Renal pelvis (tissue), 4 donors: ENCODE measurements around the gene SIX4. TPM values are rescaled to one million over a fixed set of nuclear protein-coding genes. Genes with fewer than 3 reads are reported as not detected.

Experiments
- DNase-seq: peaks from one replicate; pipeline ENCODE4 v3.0.0-alpha.2; 2013
- polyA plus RNA-seq, 3 donors: library from polyadenylated mRNA; unstranded; fragments of 120-200 nt; gene quantifications; one replicate each; pipeline ENCODE4 v1.2.1, GENCODE V29; 2013; ENCODE audit not compliant: insufficient read length in 3 of 3

The SIX4 gene
- polyA plus RNA-seq, 3 donors = 5.7 to 7.0 (median 6.4) TPM

DNA sequence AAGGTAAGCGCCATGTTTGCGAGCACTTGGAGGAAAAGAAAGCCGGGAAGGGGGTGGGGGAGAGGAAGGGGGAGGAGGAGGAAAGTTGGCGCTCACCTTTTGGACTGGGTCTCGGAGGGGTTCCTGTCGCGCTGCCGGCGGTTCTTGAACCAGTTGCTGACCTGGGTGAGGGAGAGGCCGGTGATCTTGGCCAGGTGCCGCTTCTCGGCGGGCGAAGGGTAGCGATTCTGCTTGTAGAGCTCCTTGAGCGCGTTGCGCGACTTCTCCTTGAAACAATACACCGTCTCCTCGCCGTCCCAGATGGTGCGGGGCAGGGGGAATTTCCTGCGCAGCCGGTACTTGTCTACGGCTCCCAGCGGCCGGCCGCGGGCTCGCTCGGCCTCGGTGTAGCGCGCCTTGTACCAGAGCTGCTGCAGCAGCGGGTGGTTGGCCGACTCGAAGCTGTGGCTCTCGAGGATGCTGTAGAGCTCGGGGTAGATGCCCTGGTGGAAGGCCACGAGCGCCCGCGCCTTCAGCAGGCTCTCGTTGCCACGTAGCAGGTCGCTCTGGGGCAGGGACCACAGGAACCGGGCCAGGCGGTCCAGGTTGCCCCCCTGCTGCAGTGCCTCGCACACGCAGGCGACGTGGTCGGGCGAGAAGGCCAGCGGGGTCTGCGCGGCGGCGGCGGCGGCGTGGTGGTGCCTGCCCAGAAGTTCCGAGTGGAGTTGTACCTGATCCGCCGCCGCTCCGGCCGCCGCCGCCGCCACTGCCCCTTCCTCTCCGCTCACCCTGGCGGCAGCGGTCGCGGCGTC lies 840 bp downstream of the SIX4 start:
- DNase-seq = peak; percentile 42

DNA sequence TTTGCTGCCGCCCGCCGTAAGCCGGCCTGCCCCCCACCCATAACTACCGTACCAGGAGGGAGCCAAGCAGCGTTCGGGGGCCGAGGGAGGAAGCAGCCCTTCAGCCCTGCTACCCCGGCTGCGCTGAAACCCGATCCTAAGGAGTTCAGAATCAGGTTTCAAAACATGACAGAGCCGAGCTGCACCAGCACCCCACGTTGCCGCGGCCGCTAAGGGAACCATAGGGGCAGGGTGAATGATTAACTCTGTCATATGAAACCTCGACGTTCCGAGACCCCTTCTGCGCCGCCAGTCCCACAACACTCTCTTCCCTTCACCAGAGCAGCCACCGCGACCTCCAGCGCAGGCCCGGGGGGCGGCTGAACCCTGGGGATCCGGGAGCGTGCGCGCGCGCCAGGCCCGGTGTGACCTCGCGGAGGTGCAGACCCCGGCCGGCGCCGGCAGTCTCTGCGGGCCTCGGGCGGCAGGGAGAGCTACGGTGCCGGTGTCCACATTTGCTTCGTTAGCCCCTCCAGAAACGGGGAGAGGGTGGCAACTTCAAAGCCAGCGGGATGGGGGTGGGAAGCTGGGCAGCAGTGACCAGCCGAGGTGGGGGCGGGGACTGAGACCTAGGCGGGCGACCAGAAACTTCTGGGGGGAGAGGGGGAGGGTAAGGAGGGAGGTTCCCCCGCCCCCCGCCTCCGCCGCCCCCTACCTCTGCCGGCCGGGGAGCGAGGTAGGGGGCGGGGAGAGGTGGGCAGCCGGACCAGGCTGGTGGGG lies 1.6 kb downstream of the SIX4 start:
- peak; percentile 82 for DNase-seq

DNA sequence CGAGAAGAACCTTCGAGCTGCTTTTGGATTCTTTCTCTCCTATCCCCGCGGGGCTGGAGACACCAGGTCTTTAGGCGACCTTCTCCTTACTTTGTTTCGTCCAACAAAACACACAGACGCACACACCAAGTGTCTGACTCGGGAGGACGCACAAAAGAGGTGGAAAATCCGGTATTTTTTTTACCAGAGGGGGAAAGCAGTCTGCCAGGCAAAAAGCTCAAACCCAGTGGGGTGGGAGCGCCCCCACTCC lies 2.1 kb downstream of the SIX4 start:
- no peak for DNase-seq

DNA sequence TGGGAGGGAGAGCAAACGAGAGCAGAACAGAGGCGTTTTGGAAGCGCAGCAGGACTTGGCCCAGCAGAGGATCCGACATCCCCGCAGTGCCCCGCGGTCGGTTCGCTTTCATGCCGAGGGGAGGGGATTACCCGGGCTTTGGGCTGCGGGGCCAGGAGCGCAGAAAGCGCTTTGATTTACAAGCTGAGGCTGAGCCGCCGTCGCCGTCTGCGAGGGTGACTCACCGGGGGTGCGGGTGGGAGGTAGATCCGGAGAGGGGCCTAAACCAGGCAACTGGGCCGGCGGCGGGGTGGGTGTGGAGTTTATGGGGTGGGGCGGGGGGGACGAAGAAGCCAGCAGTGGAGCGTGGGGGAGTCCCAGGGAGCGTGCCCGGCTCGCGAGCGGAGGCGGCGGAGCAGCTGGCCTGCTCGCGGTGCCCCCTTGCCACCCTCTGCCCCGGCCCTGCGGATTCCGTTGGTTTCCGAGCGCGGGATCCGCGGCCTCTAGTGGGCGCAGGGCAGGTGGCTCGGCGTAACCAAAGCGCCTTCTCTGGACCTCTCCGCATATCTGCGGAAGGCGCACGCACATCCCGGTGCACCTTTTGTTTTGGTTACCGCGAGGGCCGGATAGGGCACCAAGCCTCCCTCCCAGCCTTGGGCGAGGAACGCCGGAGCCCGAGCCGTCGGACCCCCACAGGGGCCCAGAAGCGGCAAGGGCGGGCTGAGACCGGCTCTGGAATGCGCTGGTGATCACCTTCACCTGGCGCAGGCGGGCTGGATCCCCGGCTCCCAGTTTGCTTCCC lies 2.6 kb downstream of the SIX4 start:
- peak; percentile 41 for DNase-seq

DNA sequence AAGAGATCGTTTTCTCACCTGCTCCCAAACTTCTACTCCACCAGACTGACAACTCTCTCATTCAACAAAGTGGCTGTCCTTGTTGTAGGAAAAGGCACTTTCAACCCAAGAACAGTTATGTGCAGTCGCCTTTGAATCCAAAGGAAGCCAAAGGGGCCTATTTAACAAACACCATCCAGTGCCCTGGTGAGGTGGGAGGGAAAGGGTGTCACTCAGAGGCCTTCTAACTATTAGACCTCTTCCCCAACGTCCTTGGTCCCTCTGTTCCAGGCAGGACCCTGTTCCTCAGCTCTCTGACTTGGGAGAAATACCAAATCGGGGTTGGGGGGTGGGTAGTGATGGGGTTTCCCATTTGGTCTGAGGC lies 3.2 kb downstream of the SIX4 start:
- DNase-seq = no peak

DNA sequence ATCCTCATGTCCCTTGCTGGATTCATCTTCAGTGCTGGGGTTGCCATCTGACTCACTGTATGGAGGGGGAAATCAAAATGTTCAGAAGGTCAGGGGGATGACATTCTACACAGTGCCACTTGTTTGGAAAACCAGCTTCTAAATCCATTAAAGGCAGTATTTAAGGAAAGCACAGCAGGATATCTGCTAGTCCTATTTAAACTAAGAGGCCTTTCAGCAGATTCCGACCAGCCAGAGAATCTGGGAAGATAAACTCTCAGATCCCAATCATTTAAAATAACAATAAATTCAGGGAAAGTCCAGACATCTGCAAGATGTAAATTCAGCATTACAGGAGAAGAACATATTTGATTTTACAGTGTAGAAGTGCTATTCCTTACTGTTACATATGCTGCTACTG lies 3.8 kb downstream of the SIX4 start:
- no peak for DNase-seq

DNA sequence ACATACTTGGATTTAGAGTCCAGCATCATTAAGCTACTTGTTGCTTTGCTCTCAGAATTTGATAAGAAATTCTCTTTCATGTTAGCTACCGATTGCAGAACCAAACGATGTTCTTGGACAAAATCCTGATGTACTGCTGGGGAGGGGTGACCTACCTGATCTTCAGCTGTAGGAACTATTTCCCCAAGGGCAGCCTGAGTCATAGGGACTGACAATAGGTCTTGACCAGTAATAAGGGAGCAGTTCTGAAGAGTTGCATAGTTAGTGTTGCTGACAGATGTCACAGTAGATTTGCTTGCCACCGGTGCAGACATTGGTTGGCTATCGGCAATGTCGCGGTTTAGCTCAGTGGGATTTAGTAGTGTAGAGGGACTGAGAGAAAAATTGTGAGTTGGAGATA lies 10.6 kb downstream of the SIX4 start:
- no peak for DNase-seq

DNA sequence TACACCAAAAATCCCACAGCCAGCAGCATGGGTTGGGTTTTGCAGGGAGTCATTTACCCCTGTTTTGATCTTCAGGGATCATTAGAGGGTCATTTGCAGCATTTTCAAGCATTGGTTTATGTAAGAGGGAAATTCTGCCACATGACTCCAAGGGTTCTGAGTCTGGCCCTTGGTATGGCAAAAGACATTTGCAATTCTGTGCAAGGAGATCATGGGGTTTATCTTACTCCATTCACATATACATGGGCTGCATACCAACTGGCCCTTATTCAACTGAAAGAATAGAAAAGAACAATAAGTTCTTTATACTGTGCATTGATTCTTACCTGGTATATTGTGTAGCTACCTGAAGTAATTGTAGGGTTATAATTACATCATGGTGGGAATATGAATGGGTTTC lies 13.7 kb downstream of the SIX4 start:
- DNase-seq = no peak

DNA sequence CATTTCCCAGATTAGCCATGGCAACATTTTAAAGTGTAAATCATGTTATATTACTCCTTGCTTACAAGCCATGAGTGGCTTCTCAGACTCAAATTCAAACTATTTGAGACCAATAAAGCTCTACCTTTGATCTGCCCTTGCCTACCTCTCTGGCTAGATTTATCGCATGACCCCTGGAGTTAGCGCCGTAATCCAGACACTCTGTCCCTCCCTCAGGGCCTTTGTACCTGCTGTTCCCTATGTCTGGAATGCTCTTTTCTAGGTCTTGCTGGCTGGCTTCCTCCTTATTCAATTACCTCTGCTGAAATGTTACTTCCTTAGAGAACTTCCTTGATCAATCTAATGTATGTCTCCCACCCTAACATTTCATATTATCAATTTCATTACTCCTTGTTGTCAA lies 16.3 kb downstream of the SIX4 start:
- DNase-seq = no peak

DNA sequence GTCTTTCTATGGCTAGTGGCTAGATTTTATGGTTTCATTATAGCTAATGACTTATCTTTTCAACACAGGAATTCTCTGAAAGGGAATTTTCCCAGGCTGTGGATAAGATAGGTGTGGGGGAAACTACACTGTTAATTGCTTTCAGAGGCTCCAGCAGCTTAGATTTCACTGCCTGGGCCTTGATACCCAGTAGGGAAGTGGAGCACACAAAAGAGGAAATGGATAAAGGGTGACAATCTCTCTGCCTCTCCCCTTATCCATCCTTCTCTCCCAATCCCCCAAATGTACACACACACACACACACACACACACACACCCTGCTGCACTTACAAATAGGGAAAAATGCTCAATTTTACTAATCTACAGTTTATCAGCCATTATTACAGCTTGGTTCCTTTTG lies 19.1 kb downstream of the SIX4 start:
- DNase-seq = peak; percentile 5

DNA sequence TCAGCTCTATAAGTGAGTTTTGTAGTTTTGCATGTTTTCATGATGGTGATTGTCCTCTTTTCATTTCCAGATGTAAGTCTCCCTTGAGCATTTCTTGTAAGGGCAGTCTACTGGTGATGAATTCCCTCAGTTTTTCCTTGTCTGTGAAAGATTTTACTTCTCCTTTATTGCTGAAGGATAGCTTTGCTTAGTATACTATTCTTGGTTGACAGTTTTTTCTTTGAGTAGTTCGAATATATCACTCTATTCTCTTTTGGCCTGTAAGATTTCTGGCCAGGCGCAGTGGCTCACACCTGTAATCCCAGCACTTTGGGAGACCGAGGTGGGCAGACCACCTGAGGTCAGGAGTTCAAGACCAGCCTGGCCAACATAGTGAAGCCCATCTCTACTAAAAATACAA lies 23.6 kb downstream of the SIX4 start:
- DNase-seq = no peak

DNA sequence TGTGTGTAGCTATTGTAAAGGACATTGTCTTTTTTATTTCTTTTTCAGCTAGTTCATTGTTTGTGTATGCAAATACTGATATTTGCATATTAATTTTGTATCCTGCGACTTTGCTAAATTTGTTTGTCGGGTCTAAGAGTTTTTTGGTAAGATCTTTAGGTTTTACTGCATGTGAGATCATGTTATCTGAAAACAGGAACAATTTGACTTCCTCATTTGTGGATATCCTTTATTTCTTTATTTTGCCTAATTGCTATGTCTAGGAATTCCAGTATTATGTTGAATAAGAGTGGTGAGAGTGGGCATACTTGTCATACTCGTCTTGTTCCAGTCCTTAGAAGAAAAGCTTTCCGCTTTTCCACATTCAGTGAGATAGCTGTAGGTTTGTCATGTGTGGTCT lies 28.8 kb downstream of the SIX4 start:
- DNase-seq = no peak

DNA sequence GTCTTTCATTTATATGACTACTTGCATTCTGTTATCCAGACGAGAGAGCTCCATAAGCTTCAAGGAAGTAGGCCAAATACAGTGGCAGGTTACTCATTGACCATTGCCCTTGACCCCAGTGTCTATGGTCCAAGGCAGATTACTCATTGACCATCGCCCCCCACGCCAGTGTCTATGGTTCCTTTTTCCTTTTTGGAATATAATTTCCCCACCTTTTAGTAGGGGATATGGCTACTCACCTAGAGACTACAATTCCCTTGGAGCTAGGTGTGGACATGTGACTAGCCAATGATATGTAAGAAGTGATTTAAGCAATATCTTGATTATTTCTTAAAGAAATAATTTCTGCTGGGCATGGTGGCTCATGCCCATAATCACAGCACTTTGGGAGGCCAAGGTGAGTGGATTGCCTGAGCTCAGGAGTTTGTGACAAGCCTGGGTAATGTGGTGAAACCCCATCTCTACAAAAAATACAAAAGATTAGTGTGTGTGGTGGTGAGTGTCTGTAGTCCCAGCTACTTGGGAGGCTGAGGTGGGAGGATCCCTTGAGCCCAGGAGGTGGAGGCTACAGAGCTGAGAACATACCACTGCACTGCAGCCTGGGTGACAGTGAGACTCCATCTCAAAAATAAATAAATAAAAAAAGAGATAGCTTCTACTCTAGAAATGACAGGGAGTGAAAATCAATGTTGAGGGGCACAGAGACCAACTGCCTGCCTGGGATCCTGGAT lies 32.6 kb downstream of the SIX4 start:
- no peak for DNase-seq

DNA sequence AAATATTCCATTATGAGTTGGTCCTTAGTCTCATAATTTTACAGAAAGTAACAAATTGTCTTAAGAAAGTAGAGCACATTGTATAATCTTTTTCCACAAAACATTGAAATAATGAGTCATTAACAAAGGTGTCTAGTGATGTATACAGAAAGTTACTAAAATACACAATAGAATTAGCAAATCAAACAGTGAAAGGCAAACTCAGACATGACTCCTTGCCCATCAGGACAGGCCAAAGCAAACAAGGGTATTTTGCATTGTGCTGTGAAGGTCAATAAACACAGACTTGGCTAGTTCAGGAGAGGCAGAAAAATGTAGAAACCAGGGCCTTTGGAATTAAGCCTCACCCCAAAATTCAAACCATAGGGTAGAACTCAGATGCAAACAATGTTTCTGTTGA lies 37.3 kb downstream of the SIX4 start:
- no peak for DNase-seq

DNA sequence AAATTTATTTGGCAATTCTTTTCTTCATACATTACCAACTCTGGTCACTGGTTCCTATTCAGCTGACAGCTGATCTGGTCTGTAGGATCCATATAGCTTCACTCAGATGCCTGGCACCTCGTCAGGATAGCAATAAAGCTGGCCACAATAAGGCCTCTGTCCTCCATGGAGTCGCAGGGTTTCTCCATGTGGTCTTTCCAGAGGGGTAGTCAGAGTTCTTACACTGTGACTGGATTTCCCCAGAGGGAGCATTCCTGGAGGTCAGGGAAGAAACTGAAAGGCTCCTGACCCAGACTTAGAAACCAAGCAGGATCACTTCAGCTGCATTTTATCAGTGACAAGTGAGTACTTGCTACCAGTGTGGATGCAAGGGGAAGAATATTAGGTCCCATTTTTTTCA lies 39.9 kb downstream of the SIX4 start:
- DNase-seq = no peak

DNA sequence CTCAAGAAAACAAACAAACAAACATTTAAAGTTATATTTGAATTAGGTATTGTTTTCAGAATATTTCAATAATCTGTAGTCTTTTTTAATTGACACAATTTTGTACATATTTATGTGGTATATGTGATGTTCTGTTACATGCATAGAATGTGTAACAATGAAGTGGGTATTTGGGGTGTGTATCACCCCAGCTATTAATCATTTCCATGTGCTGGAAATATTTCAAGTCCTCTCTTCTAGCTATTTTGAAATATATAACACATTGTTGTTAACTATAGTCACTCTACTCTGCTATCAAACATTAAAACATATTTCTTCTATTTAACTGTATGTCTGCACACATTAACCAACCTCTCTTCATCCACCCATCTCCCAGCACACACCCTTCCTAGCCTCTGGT lies 42.9 kb downstream of the SIX4 start:
- DNase-seq = no peak

DNA sequence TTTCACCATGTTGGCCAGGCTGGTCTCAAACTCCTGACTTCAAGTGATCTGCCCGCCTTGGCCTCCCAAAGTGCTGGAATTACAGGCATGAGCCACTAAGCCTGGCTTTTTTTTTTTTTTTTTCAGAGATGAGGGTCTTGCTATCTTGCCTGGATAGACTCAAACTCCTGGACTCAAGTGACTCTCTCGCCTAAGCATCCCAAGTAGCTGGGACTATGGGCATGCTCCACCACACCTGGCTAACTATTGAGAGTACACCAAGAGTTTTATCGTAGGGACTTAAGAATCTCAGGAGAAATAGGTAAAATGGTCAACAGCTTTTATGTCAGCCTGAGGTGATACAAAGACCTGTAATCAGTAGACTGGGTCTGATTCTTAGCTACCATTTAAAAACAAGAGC lies 43.6 kb downstream of the SIX4 start:
- DNase-seq = no peak

DNA sequence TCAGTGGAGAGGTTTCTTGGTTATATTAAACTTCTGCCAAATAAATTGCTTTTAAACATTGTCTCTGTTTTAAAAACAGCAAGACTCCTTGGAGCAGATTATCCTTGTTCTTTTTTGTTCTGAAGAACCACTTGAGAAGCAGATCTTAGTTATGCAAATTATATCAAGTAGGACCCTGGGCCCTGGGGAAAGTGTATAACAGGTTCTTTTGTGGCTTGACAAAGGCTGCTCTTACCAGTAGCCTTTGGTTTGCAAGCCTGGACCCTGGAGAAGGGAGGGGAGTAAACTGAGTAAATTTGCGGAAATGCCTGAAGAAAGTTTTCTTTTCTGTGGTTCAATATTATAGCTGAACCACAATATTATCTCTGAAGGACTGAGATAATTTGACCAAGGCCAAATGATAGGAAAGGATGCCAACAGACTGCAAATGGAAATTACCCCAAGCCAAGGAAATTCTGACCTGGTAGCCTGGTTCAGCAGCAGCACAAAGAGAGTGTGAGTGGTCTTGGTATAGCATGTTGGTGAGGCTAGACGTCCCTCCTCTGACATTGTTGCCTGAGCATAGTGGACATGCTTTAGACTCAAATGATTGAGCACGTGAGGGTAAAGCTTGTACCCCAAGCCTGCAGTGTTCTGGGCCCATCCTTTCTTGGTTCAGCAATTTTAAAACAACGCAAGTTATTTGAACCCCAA lies 44.4 kb downstream of the SIX4 start:
- no peak for DNase-seq

DNA sequence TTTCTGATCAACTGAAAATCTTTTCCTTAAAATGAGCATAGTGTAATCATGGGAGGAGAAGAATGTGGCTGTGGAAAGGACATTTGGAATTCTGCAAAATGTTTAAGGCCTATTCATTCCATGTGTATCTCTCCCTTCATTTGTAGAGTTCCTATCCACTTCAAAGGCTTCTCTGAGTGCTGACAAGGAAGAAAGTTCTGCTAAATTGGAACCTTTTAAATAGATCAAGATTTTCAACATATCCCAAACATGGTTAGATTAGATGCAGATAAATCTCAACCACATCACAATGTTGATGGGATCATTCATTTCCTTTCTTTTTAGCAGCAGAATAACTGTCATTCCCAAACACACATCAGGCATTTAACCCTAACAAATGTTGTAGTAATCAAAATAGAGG lies 46.5 kb downstream of the SIX4 start:
- DNase-seq = no peak

DNA sequence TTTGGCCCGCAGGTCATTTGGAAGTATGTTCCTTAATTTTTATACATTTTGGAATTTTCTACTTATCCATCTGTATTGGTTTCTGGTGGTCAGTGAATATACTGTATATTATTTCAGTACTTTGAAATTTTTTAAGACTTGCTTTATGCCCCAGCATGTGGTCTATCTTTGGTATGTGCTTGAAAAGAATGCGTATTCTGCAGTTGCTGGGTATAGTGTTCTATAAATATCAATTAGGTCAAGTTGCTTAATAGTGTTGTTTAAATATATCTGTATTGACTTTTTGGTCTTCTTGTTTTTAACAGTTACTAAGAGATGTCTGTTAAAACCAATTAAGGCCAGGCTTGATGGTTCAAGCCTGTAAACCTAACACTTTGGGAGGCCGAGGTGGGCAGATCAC lies 53.2 kb downstream of the SIX4 start:
- DNase-seq = no peak

DNA sequence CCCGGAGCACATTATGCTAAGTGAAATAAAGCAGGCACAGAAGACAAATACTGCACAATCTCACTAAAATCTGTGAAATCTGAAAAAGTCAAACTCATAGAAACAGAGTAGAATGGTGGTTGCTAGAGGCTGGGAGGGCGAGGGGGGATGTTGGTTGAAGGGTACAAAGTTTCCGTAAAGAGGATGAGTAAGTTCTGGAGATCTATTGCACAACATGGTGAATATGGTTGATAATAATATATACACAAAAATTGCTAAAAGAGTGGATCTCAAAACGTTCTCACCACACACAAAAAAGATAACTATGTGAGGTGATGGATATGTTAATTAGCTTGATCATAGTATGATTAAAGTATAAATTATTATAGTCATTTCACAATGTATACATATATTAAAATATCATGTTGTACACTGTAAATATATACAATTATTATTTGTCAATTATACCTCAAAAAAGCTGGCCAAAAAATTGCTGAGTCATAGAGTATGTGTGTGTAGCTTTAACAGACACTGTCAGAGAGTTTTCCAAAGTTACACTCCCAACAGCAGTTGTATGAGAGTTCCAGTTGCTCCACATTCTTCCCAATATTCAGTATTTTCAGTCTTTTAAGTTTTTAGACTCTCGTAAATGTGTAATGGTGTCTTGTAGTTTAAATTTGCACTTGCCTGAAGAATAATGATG lies 55.6 kb downstream of the SIX4 start:
- no peak for DNase-seq
